Endometrial microvascular endothelial cells (primary cell): Measurements from ENCODE around the gene SLC25A29. TPM values are rescaled to one million over a fixed set of nuclear protein-coding genes. Genes with fewer than 3 reads are reported as not detected.
"Not testable (repeated sequence)": the region's sequence is repeated elsewhere in the genome, so short reads cannot be mapped to it uniquely, and the experiment has no call there.

ENCODE experiments used
- in situ Hi-C: cut with HindIII; loops from 2 replicates; pipeline ENCODE4 v1.10.0; 2017; ENCODE audit warnings: low sequenced_read_pairs, low pct_unique_long_range_greater_than_20kb; ENCODE audit errors: inconsistent ontology term
- total RNA-seq: library from RNA; depleted of rRNA; stranded (reverse); fragments of >200 nt; gene quantifications from one replicate; pipeline ENCODE4 v1.2.3, GENCODE V29; 2015; ENCODE audit errors: inconsistent ontology term

Gene SLC25A29
- total RNA-seq, 1 donor from 2014 or later = 40.0 TPM

- in situ Hi-C loops = no loop called here
These were observed 8.6 kb downstream of the SLC25A29 start for GRCh38 chr14:100297320-100298300.

- in situ Hi-C loops = not testable (repeated sequence)
These were observed 9.5 kb downstream of the SLC25A29 start for GRCh38 chr14:100296729-100297128.

- in situ Hi-C loops = no loop called here
These were observed 10.1 kb downstream of the SLC25A29 start for GRCh38 chr14:100296106-100296651.

GRCh38 chr14:100295376-100296105 is 10.7 kb downstream of the SLC25A29 start:
- in situ Hi-C loops = no loop called here

GRCh38 chr14:100294963-100295330 is 11.3 kb downstream of the SLC25A29 start:
- in situ Hi-C loops = no loop called here

- in situ Hi-C loops = no loop called here
These were observed 11.9 kb downstream of the SLC25A29 start for GRCh38 chr14:100294213-100294962.

- in situ Hi-C loops = no loop called here
These were observed 12.6 kb downstream of the SLC25A29 start for GRCh38 chr14:100293497-100294212.

- in situ Hi-C loops = no loop called here
These were observed 13.3 kb downstream of the SLC25A29 start for GRCh38 chr14:100292776-100293461.

GRCh38 chr14:100292301-100292775 is 13.9 kb downstream of the SLC25A29 start:
- in situ Hi-C loops = no loop called here

- in situ Hi-C loops = no loop called here
These were observed 14.8 kb downstream of the SLC25A29 start for GRCh38 chr14:100291305-100292075.

- in situ Hi-C loops = no loop called here
These were observed 15.5 kb downstream of the SLC25A29 start for GRCh38 chr14:100290607-100291304.

- in situ Hi-C loops = no loop called here
These were observed 16.2 kb downstream of the SLC25A29 start for GRCh38 chr14:100289916-100290606.

- in situ Hi-C loops = no loop called here
These were observed 17.7 kb downstream of the SLC25A29 start for GRCh38 chr14:100288382-100289185.

GRCh38 chr14:100287998-100288295 is 18.3 kb downstream of the SLC25A29 start:
- in situ Hi-C loops = not testable (repeated sequence)
